GM21576 (cell line): ENCODE data around the gene PLCB1.

Experiments used
- ATAC-seq: cut with Tn5 transposase; IDR thresholded peaks from one replicate; pipeline ENCODE4 v1.9.1; 2021; ENCODE audit warnings: mild to moderate bottlenecking, moderate library complexity; ENCODE audit not compliant: unreplicated experiment

Gene PLCB1

DNA sequence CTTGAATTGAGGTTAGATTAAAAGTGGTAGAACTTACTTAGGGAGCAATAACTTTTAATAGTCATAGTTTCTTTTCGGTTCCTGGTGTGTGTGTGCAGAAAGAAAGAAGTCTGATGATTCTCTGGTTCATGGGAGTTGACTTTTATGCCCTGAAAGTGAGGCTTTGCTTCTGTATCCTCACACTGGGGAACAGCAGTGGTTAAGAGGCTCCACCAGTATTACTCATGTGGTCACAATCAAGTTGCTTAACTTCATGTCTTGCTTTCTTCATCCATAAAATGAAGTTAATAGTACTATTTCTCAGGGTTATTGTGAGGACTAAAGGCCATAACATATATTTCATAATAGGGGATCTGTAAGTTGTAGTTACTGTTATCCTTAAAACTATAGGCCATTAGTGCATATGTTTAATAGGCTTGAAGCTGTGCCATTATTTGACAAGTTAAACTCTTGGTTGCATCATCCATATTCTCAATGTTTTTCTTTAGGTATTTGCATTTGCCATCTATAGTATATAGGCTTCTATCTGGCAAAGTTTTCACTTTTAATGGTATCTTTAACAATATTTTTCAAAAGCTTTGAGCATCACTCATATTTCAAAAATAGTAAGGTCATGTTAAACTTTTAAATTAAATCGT, 262.4 kb downstream of the PLCB1 start:
- peak; percentile 92 for ATAC-seq

DNA sequence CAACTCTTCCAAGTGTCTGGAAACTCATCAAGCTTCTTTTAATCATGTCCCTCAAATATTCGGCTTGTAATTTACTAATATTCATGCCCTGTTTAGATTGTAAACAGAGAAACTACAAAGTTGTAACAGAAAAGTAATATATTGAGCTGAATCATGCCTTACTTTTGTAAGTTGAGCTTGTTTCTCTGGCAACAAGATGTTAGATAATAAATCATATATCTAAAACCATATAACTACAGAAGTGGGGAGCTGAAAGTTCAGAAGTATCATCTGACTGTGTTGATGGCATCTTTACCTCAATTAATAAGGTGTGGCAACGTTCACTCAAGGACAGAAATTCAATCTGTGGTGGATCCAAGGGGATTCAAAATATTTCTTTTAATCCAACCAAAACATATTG, 263.9 kb downstream of the PLCB1 start:
- ATAC-seq: no peak

DNA sequence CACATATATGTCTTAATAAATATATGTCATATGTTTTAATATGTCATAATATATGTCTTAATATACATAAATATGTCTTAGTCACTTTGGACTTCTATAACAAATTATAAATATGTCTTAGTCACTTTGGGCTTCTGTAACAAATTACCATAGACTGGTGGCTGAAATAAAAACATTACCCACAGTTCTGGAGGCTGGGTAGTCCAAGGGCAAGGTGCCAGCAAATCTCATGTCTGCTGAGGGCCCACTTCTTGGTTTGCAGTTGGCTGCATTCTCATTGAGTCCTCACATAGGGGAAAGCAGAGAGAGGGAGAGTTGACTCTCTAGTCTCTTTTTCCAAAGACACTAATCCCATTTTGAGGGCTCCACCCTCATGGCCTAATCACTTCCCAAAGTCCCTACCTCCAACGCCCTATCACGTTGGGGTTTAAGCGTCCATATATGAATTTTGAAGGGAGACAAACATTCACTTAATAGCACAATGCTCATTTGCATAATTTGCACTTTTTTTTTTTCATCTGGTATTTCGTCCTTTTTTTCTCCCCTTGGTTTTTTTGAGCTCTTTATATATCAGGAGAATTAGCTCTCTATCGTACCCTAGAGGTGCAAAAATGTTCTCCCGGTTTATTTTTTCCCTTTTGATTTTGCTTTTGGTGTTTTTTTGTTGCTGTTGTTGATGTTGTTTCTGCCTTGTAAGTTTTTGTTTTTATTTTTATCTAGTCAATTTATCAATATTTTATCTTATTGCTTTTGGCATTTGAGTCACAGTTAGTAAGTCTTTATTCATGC, 266.4 kb downstream of the PLCB1 start:
- ATAC-seq: no peak

DNA sequence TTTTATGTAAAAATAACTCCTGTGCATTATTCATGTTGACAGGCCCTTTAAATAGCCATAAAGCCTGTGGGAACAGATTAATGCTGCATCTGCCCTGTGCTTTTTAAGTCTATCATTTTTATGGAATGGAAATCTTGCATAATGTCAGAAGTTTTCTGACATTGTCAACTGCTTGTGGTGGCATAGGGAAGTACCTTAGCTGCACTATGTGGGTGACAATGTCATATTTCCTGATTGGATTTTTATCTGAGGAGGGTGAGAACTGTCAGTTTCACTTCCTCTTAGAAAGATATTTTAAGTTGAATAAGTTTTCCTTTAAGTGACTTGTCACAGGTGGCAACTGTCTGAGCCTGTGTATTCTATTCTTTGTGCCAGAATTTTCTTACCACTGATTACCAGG, 267.9 kb downstream of the PLCB1 start:
- ATAC-seq: peak; percentile 99

DNA sequence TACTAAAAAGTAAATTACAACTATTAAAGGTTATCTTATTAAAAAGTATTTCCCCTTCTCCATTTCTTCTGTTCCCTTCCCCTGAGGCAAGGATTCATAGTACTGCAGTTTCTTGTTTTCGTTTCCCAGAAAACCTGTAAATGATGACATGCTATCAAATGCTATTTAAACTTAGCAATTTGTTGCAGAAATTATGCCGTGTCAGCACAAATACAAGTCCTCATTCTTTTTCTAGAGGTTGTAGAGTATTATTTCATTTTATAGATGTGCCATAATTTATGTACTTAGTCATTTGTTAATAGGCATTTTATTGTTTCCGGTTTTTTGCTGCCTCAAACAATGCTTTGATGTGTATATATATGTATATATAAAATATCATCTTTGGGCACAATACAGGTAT, 268.4 kb downstream of the PLCB1 start:
- ATAC-seq: no peak

DNA sequence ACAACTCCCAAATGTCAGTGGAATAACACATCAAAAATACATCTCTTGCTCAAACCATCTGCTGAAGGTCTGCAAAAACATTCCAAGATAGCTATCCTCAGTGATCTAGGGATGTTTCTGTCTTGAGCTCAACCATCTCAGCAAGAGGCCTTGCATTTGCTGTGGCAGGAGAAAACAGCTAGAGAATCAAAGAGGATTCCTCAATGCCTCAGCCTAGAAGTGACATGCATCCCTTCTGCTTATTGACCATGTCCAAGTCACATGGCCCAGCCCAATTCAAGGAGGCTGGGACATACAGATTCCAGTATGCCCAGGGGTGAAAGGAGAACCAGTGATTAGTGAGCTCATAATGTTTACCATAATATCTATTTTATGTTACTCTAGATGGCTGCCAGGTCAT, 269.5 kb downstream of the PLCB1 start:
- ATAC-seq: no peak

DNA sequence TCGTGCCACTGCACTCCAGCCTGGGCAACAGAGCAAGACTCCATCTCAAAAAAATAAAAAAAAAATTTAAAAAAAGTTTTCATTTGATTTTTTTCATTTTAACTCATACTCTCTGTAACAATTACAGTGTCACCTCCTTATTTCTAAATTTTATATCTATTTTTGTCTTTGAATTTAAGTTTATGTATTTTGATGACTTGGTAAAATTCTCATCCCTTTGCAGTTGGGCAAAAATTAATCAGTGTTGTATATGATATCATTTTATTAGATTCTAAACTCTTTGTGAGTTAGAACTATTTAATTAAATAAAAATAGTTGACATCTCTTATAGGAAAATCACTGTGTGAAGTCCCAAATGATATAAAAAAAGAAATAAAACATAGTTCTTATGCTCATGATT, 270.7 kb downstream of the PLCB1 start:
- no peak for ATAC-seq

DNA sequence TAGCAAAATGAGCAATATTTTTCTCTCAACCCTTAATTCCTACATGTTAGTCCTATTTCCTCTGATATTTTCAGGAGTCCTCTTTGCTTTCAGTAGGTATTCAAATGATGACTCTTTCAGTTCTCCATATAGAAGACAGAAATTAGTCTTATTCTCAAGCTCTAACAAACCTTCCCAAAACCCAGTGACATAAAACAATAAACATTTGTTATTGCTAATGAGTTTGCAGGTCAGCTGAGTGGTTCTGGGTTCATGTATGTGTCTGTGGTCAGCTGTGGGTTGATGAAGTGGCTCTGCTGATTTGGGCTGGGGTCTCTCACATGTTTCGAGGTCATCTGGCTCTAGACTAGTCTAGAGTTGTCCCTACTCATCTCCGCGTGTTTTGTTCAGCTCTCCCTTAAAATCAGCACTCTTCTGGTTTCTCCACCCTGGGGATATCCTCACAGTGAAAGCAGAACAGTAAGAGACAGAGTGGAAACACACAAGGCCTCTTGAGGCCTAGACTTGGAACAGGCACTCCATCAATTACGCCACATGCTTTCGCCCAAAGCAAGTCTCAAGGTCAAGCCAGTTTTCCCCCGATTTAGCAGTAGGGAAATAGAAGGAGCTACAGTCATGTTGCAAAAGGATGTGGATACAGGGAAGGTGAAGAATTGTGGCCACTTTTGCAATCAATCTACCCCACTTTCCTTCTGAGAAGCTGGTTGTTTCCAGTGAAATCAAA, 273.0 kb downstream of the PLCB1 start:
- ATAC-seq: no peak

DNA sequence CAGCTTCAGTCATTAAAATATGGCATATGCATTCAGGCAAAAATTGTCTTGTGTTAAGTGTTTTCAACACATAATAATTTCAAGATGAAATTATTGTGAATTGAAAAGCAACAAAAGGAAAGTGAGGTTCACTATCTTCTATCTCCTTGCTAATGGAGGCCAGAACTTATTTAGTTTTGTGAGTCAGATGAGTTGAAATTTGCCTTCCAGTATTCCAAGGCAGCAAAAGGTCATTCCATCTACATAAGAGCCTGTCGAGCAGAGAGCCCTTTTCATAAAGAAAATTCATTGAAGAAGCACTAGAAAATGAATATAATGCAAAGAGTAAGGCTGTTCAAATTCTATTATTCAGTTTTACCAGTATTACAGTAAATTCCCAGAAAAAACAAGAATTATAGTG, 274.3 kb downstream of the PLCB1 start:
- ATAC-seq: no peak

DNA sequence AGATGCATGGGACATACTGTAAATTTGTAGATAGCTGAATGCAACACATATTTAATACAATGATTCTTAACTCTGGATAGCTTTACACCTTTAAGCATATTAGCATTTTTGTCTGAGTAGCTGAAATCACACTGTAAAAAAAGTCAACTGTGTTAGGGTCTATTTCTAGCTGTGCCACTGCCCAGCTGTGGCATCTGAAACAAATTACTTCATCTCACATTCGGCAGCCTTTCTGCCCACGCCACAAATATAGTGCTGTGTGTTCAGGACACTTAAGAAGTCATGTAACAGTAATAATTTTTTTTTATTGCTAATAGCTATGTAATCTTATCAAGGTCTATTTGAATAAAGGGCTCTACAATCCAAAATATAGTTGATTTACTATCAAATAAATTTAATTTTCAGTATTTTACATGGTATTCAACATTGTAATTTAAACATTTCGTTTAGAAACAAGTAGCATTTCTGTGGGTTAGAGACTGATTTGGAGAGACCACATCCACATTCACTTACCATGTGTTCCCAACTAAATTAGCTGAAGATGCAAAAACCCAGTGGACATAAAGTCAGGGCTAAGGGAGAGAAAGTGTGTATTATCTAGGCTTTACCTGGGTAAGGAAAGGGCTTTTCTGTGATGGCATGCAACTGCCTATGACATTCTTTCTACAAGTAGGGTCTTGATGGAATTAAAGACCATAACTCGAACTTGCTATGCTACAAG, 276.7 kb downstream of the PLCB1 start:
- no peak for ATAC-seq

DNA sequence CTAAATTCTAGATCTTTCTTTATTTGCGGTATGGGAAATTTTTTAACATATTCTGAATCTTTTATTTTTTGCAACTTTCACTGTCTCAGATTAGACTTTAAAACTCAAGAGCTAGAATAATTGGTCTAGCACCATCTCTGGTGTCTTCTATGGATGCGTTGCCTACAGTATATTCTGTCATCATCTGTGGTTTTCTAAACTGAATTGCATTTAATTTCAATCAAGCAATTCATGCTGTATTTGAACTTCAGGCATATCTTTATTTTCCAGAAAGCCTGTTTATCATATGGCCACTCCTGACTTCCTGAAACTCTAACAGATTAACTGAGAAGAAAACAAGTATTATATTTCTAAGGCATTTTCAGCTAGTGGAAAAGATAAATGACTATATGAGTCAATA, 281.6 kb downstream of the PLCB1 start:
- ATAC-seq: no peak

DNA sequence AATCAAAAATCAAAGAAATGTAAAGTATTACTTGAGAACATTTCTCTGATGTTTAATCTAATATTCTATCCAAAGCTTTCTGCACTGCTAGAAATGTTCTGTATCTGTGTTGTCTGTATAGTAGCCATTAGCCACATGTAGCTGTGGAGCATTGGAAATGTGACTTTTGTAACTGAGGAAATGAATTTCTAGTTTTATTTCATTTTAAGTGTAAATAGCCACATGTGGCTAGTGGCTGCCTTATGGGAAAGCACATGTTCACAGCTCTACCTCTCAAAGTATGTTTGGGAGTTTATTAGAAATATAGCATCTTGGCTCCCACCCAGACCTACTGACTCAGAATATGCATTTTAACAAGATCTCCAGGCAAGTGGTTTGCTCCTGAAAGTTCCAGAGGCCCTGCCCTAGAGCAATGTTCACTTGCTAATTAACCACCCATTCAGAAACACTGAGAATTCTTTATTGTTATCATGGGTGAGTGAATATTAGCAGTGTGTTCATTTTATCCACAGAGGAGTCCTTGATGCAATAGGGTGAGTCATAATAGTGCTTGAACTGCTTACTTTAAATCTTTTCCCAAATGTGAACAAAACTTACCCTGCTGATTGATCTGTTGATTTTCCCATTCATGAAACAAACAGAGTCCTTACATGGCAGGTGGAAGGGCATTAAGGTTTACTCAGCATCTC, 282.7 kb downstream of the PLCB1 start:
- no peak for ATAC-seq

DNA sequence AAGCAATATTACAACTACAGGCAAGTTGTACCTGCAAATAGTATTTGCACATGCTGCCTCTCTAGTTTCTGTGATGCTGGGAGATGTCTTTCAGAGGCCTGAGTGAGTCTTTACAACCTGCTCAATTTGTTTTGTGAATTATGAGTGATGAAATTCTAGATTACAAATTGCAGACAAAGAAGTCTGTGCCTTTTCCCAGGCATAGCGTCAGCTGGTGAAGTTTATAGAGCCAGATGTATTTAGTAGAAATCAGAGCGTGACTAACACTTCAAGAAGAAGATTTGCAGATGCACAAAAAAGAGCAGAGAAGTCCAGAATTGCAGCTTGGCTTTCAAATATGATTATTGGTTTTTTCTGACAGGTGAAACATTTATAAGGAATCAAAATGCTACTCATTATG, 289.9 kb downstream of the PLCB1 start:
- ATAC-seq: no peak

DNA sequence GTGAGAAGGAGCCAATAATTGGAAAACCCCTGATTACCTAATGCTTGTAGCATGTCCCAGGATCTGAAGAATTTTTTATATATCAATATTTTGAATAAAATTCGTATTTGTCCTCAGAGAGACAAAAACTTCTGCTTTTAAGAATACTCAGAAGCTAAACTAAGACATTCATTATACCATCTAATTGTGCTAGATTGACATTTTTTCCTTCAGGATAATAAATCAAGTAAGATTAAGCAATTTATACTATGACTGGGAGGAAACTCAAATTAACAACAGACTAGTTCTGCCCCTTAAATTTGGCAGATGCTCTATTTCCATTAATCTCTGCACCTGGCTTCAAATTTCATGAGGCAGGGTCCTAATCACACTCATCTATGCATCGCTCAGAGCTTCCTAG, 291.4 kb downstream of the PLCB1 start:
- no peak for ATAC-seq

DNA sequence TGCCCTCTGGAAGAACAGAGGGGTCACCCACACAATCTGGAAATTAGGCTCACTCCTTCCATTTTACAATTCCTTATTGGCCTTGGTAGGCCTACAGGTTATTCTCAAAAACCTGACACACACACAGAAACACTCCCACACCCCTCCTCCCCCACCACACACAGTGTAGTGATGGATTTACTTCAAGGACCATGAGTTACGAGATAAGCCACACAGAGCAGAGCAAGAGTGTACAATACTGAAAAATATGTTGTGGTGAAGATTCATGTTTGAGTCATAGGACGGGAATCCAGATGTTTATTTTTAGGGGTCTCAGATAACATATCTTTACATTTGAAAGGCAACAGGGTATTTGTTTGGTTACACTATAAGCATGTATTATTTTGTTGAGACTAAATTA, 291.9 kb downstream of the PLCB1 start:
- no peak for ATAC-seq

DNA sequence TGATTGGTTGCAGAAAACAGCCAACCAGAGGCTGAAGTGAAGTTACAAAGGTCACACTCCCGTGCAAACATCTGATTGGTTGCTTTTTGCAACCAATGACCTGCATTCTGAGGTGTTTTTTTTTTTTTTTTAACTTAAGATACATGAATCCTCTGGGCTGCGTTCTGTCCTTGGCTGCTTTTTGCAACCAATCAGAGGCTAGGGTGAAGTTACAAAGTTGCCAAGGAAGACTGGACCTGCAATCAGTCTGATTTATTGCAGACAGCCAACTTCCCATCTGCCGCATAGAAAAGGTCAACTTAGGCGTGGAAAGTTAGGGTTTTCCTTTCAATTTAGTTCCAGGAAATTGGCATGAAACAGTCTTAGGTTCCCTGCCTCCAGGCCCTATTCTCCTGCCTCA, 292.9 kb downstream of the PLCB1 start:
- ATAC-seq: no peak

DNA sequence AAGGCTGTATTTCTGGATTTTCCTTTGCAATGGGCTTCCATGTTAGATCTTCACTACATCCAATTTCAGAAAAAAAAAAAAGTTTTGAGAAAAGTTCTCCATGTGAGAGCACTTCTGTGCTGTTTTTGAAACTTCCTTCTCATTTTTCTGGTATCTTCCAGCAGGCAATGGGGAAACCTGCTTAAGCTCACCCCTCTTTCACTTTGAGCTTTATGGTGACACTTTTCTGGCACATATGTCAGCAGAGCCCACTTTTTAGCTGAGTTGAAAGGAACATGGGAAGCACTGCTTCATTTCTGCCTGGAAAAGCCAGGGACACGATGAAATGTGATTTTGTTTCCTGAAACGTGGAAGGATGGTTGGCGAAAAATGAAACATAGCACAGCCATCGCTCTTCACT, 293.7 kb downstream of the PLCB1 start:
- no peak for ATAC-seq

DNA sequence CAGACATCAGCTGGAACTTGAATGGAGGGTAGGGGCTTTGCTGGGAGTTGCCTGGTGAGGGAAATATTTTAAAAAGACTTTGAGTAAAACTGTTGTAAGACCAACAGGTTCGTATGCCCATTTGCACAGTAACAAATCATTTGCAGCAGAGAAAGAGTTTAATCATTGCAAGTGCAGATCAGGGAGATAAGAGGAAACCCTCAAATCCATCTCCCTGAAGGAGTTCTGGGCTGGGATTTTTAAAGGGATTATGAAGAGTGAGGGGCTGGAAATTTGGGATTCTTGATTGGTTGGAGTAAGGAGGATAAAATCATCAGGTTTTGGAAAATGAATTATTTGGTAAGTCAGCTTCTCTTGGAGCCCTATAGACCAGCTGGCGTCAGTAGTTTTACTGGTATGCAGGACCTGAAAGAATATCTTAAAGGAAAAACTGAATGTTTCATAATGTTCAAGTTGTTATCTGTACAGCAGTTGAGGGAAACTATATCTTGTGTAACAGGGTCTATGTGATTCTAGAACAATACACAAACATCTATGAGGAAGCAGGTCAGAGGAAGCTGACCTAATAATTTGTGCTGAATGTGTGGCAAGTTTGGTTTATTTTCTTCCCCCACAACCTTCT, 295.5 kb downstream of the PLCB1 start:
- ATAC-seq: no peak

DNA sequence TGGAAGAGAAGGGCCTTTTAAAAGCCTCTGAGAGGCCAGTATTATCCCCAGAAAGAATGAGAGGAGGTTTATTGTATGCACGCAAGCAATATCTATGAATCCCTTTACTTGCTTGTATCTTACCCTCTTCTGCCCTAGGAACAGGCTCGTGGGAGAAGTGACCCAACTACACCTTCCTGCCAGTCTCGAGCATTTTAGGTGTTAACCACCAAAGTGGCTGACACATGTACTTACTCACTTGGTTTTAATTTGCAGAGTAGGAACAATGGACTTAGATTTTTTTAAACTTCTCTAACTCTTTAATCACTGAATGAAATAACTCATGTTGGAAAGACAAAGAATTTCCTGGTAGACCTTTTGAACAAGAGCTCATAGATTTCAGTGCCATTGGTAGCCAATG, 296.9 kb downstream of the PLCB1 start:
- no peak for ATAC-seq
